Activated naive CD8-positive, alpha-beta T cell (primary cell): ENCODE results near the gene LOXL1.

Source experiments
- H3K27ac Mint-ChIP-seq: one replicate; pipeline ENCODE4 v1.8.0; 2021; ENCODE audit warnings: mixed read lengths
- H3K27me3 Mint-ChIP-seq: one replicate; pipeline ENCODE4 v1.8.0; 2021; ENCODE audit warnings: mixed read lengths
- H3K36me3 Mint-ChIP-seq: one replicate; pipeline ENCODE4 v1.8.0; 2021; ENCODE audit warnings: mixed read lengths
- H3K4me1 Mint-ChIP-seq: one replicate; pipeline ENCODE4 v1.8.0; 2021; ENCODE audit warnings: low read depth, mixed read lengths
- H3K4me3 Mint-ChIP-seq: one replicate; pipeline ENCODE4 v1.8.0; 2021; ENCODE audit warnings: mild to moderate bottlenecking, mixed read lengths
- H3K9me3 Mint-ChIP-seq: one replicate; pipeline ENCODE4 v1.8.0; 2021; ENCODE audit warnings: low read depth, mixed read lengths

Gene LOXL1

GRCh38 chr15:73908030-73908821, 18.0 kb upstream of the LOXL1 start:
- Mint-ChIP-seq H3K4me1 (no peaks in the 10 kb centered on the region), H3K9me3 (no peaks in the 10 kb centered on the region), H3K27me3 (no peaks in the 10 kb centered on the region), H3K4me3 (no peak overlapping the region), H3K36me3 (peaks cover 7% of the 10 kb centered on the region), H3K27ac (no peak overlapping the region)

DNA sequence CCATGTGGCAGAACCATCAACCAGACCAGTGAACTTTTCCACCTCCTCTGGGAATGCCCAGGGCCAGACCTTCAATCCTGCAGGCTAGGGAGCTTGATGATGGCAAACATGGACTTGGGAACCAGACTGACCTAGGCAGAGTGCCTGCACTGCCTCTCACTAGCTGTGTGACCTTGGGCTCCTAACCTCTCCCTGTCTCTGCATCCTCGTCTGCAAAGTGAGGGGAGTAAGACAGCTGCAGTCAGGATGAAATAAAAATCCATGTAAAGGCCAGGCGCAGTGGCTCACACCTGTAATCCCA, 17.5 kb upstream of the LOXL1 start:
- Mint-ChIP-seq H3K9me3 (no peaks in the 10 kb centered on the region), H3K4me3 (no peak overlapping the region), H3K4me1 (peaks cover 2% of the 10 kb centered on the region), H3K36me3 (peaks cover 7% of the 10 kb centered on the region), H3K27me3 (no peaks in the 10 kb centered on the region), H3K27ac (no peak overlapping the region)

- Mint-ChIP-seq H3K4me3 (no peak overlapping the region), H3K27ac (no peak overlapping the region), H3K4me1 (peaks cover 6% of the 10 kb centered on the region), H3K36me3 (peaks cover 7% of the 10 kb centered on the region), H3K9me3 (no peaks in the 10 kb centered on the region), H3K27me3 (no peaks in the 10 kb centered on the region)
Measured at GRCh38 chr15:73909651-73910050, 16.6 kb upstream of the LOXL1 start.

- H3K4me3 Mint-ChIP-seq = no peak overlapping the region
- H3K36me3 Mint-ChIP-seq = peaks cover 9% of the 10 kb centered on the region
- H3K27ac Mint-ChIP-seq = no peak overlapping the region
- H3K4me1 Mint-ChIP-seq = peaks cover 6% of the 10 kb centered on the region
- no peaks in the 10 kb centered on the region for H3K27me3 Mint-ChIP-seq
- no peaks in the 10 kb centered on the region for H3K9me3 Mint-ChIP-seq
Measured at GRCh38 chr15:73910522-73911303, 15.5 kb upstream of the LOXL1 start.

- Mint-ChIP-seq H3K36me3 (peaks cover 9% of the 10 kb centered on the region), H3K27ac (no peak overlapping the region), H3K27me3 (no peaks in the 10 kb centered on the region), H3K4me1 (peaks cover 6% of the 10 kb centered on the region), H3K4me3 (no peak overlapping the region), H3K9me3 (no peaks in the 10 kb centered on the region)
Measured at GRCh38 chr15:73912030-73912596, 14.1 kb upstream of the LOXL1 start.

DNA sequence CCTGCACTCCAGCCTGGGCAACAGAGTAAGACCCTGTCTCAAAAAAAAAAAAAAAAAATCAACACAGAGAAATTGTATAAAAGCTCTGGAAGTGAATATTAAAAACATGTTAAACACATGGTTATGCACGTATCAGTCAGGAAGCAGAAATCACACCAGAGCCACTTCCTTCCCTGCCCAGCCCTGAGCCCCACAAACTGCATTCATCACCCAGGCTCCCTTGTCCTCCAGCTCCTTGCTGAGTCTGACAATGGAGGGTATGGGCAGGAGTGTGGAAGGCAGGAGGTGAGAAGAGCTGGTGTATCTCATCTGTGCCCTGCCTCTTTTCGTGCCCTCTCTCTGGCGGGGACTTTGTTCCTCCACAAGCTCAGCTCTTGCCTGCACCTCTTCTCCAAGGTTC, 12.1 kb upstream of the LOXL1 start:
- H3K4me3 Mint-ChIP-seq = no peak overlapping the region
- no peaks in the 10 kb centered on the region for H3K27me3 Mint-ChIP-seq
- H3K4me1 Mint-ChIP-seq = peaks cover 6% of the 10 kb centered on the region
- H3K27ac Mint-ChIP-seq = no peak overlapping the region
- H3K9me3 Mint-ChIP-seq = peaks cover 15% of the 10 kb centered on the region
- peaks cover 27% of the 10 kb centered on the region for H3K36me3 Mint-ChIP-seq

DNA sequence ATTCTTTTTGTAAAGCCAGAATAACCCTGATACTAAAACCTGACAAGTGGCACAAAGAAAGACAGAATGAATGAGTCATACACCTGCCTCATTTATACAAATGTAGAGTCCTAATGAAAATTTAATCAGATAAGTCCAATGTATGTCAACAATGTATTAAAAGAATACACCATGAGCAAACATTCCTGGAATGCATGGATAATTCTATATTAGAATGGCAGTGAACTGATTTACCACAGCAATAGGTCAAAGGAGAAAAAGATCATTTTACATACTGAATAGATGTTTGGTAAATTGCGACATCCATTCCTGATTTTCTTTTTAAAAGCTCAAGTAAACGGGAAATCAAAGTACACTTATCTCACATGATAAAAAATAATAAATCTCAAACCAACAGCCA, 11.2 kb upstream of the LOXL1 start:
- Mint-ChIP-seq H3K4me3 (no peak overlapping the region), H3K4me1 (peaks cover 6% of the 10 kb centered on the region), H3K27ac (no peak overlapping the region), H3K27me3 (no peaks in the 10 kb centered on the region), H3K36me3 (peaks cover 29% of the 10 kb centered on the region), H3K9me3 (peaks cover 15% of the 10 kb centered on the region)

- peaks cover 33% of the 10 kb centered on the region for H3K36me3 Mint-ChIP-seq
- H3K27ac Mint-ChIP-seq = no peak overlapping the region
Measured at GRCh38 chr15:73918784-73919183, 7.5 kb upstream of the LOXL1 start.

DNA sequence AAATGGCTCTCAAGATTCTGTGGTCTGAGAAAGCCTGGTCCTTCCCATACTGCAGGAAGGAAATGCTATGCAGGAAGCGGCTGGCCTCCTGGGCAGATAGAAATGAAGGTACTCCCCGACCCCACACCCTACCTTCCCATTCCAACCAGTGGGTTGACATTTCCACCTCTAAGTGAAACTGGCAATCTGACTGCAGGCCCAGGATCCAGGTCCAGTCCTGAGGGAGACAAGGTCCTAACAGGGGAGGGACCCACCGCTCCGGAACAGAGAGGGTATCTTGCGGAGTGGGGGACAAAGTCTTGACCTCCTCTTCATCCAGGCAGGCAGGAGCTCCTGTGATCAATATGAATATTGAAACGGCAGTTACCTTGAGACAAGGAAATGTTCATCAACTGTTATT, 6.6 kb upstream of the LOXL1 start:
- H3K36me3 Mint-ChIP-seq = peaks cover 33% of the 10 kb centered on the region
- H3K4me1 Mint-ChIP-seq = peaks cover 18% of the 10 kb centered on the region
- H3K27ac Mint-ChIP-seq = no peak overlapping the region
- no peaks in the 10 kb centered on the region for H3K27me3 Mint-ChIP-seq
- H3K4me3 Mint-ChIP-seq = no peak overlapping the region
- peaks cover 15% of the 10 kb centered on the region for H3K9me3 Mint-ChIP-seq

More at GRCh38 chr15:73918784-73919183, 7.5 kb upstream of the LOXL1 start:
- H3K27me3 Mint-ChIP-seq = no peaks in the 10 kb centered on the region
- no peak overlapping the region for H3K4me3 Mint-ChIP-seq
- H3K4me1 Mint-ChIP-seq = peaks cover 14% of the 10 kb centered on the region
- peaks cover 15% of the 10 kb centered on the region for H3K9me3 Mint-ChIP-seq

DNA sequence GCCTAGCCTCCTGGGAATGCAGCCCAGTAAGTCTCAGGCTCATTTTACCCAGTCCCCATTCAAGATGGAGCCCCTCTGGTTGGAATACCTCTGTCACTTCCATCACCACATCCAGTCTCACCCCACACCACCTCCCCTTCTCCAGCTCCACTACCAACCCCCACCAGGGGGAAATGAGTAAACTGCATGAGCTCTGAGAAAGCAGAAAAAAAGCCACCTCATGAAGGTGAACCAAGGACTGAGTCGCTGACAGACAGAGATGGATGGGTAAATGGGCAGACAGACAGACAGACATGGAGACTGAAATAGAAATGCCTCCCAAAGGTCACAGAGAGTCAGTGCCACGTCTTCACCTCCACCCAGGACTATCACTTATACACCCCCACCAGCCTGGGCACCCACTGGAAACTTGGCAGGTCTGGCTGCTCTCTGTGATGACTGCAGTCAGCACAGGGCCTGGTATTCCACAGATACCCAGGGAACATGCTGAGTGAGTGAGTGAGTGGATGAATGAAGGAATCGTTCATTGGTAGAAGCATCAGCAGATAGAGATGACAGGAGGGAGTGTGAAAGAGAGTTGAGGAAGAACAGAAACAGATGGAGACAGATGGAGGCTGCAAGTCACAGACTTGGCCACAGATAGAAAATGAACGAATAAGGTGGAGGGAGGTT, 4.9 kb upstream of the LOXL1 start:
- H3K27me3 Mint-ChIP-seq = no peaks in the 10 kb centered on the region
- peaks cover 15% of the 10 kb centered on the region for H3K9me3 Mint-ChIP-seq
- no peak overlapping the region for H3K27ac Mint-ChIP-seq
- peaks cover 28% of the 10 kb centered on the region for H3K36me3 Mint-ChIP-seq
- H3K4me3 Mint-ChIP-seq = no peak overlapping the region
- peaks cover 28% of the 10 kb centered on the region for H3K4me1 Mint-ChIP-seq

GRCh38 chr15:73922186-73923151, 3.8 kb upstream of the LOXL1 start:
- no peak overlapping the region for H3K27ac Mint-ChIP-seq
- H3K9me3 Mint-ChIP-seq = peaks cover 13% of the 10 kb centered on the region
- no peaks in the 10 kb centered on the region for H3K27me3 Mint-ChIP-seq
- no peak overlapping the region for H3K4me3 Mint-ChIP-seq
- H3K4me1 Mint-ChIP-seq = peaks cover 28% of the 10 kb centered on the region
- peaks cover 23% of the 10 kb centered on the region for H3K36me3 Mint-ChIP-seq

DNA sequence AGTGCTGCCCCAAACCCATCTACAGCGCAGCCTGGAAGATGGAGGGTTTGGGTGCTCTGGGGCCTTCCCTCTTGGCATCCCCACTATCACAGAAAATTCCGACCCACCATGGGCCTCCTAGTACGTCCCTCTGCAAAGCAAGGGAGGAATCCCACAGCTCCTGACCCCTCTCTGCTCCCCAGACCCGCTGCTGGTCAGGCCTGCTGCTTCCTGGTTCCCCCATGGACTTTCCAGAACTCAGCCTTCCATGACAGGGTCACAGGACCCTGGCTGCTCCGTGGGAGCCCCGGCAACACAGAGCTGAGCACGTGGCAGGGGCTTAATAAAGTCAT, 3.1 kb upstream of the LOXL1 start:
- Mint-ChIP-seq H3K27me3 (no peaks in the 10 kb centered on the region), H3K27ac (no peak overlapping the region), H3K36me3 (peaks cover 17% of the 10 kb centered on the region), H3K4me3 (no peak overlapping the region), H3K4me1 (peaks cover 31% of the 10 kb centered on the region), H3K9me3 (peaks cover 7% of the 10 kb centered on the region)

DNA sequence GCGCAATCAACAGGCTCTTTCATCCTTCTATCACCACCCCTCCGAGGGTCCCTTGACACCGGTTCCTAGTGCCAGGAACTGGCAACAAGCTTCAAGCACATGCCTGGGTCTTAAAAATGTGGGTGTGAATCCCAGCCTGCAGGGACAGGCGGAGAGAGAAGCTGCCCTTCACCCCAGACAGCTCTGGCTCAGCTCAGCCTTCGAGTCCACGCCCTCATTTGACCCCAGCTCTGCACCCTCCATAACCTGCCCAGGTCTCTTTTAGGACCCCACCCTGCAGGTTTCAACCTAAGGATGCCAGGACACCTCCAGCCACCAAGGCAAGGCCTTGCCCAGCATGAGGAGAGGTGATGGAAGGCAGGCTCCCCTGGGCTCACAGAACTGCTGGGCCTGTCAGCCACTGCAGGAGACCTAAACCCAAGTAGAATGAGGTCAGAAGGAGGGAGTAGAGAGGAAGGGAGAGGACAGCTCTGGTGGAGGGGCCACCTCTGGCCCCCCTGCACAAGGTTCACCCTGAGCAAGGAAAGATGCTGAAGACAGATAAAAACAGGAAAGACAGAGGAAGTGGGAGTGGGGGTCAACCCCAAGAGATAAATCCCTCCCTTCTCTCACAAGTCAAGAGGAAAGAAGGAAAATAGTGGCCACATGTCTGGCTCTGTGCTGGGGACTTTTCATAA, 2.6 kb upstream of the LOXL1 start:
- H3K4me1 Mint-ChIP-seq = peaks cover 33% of the 10 kb centered on the region

More for the DNA sequence above, 2.6 kb upstream of the LOXL1 start:
- H3K4me3 Mint-ChIP-seq = peak overlapping the region; percentile 52
- peaks cover 5% of the 10 kb centered on the region for H3K9me3 Mint-ChIP-seq
- peak overlapping the region; percentile 75 for H3K27ac Mint-ChIP-seq
- H3K27me3 Mint-ChIP-seq = no peaks in the 10 kb centered on the region
- H3K36me3 Mint-ChIP-seq = peaks cover 12% of the 10 kb centered on the region
